WI38 (cell line): ENCODE results near the gene ZSWIM6.

Experiments
- H3K4me3 ChIP-seq: 2 replicates; pipeline ENCODE4 v1.5.1; 2011; ENCODE audit warnings: low read depth, mild to moderate bottlenecking, control low read depth, low read length
- CTCF ChIP-seq: IDR thresholded peaks from 2 replicates; pipeline ENCODE4 v1.5.1; 2012; ENCODE audit warnings: low read depth, mild to moderate bottlenecking, control low read depth, low read length

The ZSWIM6 gene

GRCh38 chr5:61327760-61328753 is 4.0 kb upstream of the ZSWIM6 start:
- no peak for TF ChIP-seq CTCF
- H3K4me3 ChIP-seq: no peak overlapping the region

DNA sequence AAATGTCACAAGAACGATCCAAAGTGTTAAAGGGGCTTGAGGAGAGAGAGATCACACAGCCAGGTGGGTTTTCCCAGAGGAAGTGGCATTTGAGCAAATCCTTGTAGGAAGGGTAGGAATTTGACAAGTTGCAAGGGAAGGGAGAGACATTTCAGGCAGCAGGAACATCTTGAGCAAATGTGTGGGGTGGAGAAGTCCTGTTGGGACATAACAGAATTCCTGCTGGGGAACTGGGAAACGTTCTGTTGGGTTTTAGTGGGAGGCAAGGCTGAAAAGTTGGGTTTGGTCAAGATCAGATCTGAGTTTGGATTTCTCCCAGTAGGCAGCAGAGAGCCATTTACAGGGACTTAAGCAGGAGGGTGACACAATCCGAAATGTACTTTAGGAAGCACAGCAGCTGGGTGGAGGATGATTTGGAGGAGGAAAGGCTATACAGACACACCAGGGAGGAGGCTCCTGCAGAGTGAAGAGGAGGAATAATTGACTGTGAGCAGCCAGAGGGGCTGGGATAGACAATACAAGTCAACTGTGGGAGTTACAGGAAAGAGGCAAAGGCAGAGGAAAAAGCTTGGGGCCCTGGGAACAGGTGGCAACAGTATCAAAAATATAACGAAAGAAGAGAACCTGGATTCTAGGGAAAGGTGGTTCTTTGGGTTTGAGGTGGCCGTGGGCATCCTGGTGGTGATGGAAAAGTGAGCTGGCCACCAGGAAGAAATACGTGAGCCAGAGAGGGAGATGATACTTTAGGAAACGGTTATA is 3.1 kb upstream of the ZSWIM6 start:
- no peak for TF ChIP-seq CTCF
- peak overlapping the region; percentile 86 for H3K4me3 ChIP-seq

DNA sequence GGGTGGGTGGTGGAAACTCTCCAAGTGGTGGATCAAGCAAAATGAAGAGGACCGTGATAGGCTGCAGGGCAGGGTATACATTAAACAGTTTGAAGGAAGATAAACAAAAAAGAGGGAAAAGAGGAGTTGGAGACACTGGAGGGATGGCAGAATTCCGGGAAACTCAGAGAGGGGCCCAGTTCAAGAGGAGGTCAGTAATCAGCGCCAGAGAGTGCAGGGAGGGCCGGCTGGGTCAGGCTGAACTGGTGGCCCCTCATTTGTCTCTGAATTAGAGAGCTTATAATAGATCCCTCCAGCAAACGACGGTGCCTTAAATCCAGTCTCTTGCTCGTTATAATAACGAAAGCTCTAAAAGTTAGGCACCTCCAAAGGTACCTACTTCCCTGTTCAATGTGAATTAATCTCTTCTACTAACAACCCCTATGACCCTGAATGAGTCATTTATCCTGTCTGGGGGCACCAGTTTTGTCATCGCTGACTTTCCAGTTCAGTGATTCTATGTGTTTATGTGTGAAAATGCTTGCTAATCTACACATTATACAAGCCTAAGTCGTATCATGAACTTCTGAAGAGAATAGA is 2.4 kb upstream of the ZSWIM6 start:
- H3K4me3 ChIP-seq: peak overlapping the region; percentile 86
- no peak for TF ChIP-seq CTCF

- TF ChIP-seq CTCF: no peak
- peak overlapping the region; percentile 86 for H3K4me3 ChIP-seq
Observed at GRCh38 chr5:61330341-61330844, 1.7 kb upstream of the ZSWIM6 start.

GRCh38 chr5:61330845-61331406 is 1.1 kb upstream of the ZSWIM6 start:
- peak; percentile 35; the same call in 1 of the 2 replicates for TF ChIP-seq CTCF
- H3K4me3 ChIP-seq: peak overlapping the region; percentile 86

DNA sequence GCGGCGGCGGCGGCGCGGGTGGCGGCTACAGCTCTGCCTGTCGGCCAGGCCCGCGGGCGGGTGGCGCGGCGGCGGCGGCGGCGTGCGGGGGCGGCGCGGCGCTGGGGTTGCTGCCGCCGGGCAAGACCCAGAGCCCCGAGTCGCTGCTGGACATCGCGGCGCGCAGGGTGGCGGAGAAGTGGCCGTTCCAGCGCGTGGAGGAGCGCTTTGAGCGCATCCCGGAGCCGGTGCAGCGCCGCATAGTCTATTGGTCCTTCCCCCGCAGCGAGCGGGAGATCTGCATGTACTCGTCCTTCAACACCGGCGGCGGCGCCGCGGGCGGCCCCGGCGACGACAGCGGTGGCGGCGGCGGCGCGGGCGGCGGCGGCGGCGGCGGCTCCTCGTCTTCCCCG is 296 bp downstream of the ZSWIM6 start:
- no peak for TF ChIP-seq CTCF
- H3K4me3 ChIP-seq: peak overlapping the region; percentile 69
